ENCODE data around the gene PRSS16. TPM values are rescaled to one million over a fixed set of nuclear protein-coding genes. Genes with fewer than 3 reads are reported as not detected.
A peak's percentile ranks its signal among the peaks of the same experiment; 100 is the strongest.

The PRSS16 gene
- total RNA-seq, 1 donor from 2014 or later: 10.5 TPM

DNA sequence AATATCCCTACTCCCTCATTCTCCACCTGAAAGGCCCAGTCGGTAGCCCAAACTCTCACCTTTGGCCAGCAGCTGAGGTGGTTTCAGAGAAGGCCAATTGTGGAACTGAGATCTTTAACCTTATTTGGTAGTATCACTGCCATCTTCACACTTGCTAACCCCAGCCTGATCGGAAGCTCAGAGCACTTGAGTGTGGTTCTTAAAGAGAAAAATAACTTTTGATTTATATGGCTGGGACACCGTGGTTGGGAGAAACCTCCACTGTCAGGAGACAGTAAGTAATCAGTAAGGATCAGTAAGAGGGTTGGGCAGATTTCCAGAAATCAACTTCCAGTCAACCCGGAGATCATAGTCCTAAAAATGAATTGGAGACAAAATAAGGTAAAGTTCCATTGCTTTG, 22.8 kb upstream of the PRSS16 start:
- Mint-ChIP-seq H3K27me3 (peaks cover 21% of the 10 kb centered on the region), H3K4me1 (ENCODE audit: unreplicated experiment) (no peaks in the 10 kb centered on the region), H3K9me3 (no peaks in the 10 kb centered on the region), H3K4me3 (no peak overlapping the region), H3K36me3 (no peaks in the 10 kb centered on the region), H3K27ac (no peak overlapping the region)
- TF ChIP-seq, protein P1, sequence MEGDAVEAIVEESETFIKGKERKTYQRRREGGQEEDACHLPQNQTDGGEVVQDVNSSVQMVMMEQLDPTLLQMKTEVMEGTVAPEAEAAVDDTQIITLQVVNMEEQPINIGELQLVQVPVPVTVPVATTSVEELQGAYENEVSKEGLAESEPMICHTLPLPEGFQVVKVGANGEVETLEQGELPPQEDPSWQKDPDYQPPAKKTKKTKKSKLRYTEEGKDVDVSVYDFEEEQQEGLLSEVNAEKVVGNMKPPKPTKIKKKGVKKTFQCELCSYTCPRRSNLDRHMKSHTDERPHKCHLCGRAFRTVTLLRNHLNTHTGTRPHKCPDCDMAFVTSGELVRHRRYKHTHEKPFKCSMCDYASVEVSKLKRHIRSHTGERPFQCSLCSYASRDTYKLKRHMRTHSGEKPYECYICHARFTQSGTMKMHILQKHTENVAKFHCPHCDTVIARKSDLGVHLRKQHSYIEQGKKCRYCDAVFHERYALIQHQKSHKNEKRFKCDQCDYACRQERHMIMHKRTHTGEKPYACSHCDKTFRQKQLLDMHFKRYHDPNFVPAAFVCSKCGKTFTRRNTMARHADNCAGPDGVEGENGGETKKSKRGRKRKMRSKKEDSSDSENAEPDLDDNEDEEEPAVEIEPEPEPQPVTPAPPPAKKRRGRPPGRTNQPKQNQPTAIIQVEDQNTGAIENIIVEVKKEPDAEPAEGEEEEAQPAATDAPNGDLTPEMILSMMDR (conservative IDR thresholded peaks at IDR 0.05): no peak
- no peak for DNase-seq (ENCODE audit: extremely low spot score, unreplicated experiment)

DNA sequence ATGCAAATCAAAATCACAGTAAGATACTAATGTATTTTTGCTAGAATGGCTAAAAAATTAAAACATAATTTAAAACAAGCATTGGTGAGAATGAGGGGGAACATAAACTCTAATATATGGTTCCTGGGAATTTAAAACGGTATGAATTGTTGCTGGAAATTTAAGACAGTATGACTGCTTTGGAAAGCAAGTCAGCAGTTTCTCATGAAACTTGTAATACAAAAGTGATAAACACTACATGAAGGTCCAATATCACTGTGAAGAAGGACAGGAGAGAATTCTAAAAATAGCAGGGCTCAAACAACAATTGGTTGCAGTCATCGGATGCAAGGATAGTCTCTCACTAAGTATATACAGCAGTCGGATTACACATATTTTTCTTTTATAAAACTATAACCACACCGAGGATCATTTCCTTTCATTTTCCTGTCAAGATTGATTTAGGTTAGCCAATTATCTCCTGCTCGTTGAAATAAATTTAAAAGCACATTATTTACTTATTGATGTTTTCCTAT, 18.5 kb upstream of the PRSS16 start:
- TF ChIP-seq, protein P1 (conservative IDR thresholded peaks at IDR 0.05): no peak
- H3K4me1 Mint-ChIP-seq (ENCODE audit: unreplicated experiment): no peaks in the 10 kb centered on the region
- no peak overlapping the region for H3K27ac Mint-ChIP-seq
- peaks cover 46% of the 10 kb centered on the region for H3K27me3 Mint-ChIP-seq
- no peak for DNase-seq (ENCODE audit: extremely low spot score, unreplicated experiment)
- H3K36me3 Mint-ChIP-seq: peaks cover 3% of the 10 kb centered on the region
- no peak overlapping the region for H3K4me3 Mint-ChIP-seq
- H3K9me3 Mint-ChIP-seq: no peaks in the 10 kb centered on the region

DNA sequence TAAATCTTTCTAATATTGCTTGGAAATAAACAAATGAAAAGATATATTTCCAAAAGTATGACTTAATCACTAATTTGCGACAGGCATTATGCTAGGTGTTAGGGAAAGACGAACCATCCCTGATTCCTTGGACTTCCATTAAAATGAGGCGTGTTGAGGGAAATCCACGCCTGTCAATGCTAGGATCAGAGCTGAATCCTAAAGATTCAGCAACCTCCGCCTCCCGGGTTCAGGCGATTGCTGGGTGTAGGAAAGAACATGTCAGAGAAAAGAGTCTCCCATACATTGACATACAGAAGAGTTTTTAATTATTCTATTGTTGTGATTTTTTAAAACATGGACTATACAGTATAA, 16.8 kb upstream of the PRSS16 start:
- Mint-ChIP-seq H3K36me3 (peaks cover 3% of the 10 kb centered on the region), H3K9me3 (no peaks in the 10 kb centered on the region), H3K27me3 (peaks cover 50% of the 10 kb centered on the region), H3K4me3 (peak overlapping the region; percentile 80), H3K4me1 (ENCODE audit: unreplicated experiment) (peaks cover 5% of the 10 kb centered on the region), H3K27ac (peak overlapping the region; percentile 87)
- TF ChIP-seq, protein P1 (conservative IDR thresholded peaks at IDR 0.05): no peak
- no peak for DNase-seq (ENCODE audit: extremely low spot score, unreplicated experiment)

DNA sequence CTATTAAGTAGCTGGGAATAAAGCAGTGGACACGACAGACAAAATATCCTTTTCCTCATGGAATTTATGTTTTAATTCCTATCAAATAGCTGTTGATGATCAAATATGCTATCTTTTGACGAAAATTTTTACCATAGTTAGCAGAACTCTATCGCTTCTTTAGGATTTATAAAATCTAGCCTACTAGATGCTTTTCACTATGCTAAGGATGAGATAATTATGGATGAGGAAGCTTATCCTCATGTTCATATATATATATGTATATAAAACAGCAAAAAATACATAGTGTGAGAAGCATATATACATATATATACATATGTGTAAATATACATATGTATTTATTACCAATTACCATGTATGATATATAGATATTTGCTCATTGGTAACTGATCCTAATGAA, 12.9 kb upstream of the PRSS16 start:
- Mint-ChIP-seq H3K9me3 (no peaks in the 10 kb centered on the region), H3K27me3 (peaks cover 75% of the 10 kb centered on the region), H3K4me3 (peak overlapping the region; percentile 84), H3K27ac (no peak overlapping the region), H3K4me1 (ENCODE audit: unreplicated experiment) (peaks cover 12% of the 10 kb centered on the region), H3K36me3 (peaks cover 3% of the 10 kb centered on the region)
- DNase-seq (ENCODE audit: extremely low spot score, unreplicated experiment): no peak
- TF ChIP-seq, protein P1 (conservative IDR thresholded peaks at IDR 0.05): no peak

DNA sequence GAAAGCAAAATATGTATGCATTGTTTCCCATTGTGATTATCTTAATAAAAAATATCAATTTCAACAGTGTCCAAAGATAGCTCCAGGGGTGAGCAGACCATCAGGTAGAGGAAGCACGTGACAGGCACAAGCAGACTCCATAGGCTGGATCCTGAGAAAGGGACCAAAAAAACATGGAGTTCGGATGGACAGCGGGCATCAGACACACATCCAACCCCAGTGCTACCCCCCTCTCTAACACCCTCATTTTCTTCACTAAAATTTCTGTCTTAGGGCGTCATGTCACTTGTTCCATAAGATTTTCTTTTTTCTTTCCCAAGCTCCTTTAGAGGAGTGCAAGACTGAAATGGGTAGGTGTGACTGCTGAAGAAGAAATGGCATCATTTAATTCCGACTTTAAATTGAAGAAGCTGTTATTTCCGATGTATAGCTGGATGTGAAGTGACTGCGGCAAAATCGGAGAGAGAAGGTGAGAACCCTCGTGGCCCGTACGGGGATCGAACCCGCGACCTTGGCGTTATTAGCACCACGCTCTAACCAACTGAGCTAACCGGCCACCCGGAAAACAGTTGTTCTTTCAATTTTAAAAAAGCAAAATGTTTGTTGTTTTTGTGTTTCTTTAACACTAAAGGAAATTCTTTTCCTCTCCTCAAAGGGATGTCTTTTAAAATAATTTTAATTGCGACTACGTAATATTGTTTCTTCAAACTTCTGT, 10.3 kb upstream of the PRSS16 start:
- peak overlapping the region; percentile 58 for H3K27ac Mint-ChIP-seq
- no peaks in the 10 kb centered on the region for H3K9me3 Mint-ChIP-seq

More for the DNA sequence above, 10.3 kb upstream of the PRSS16 start:
- Mint-ChIP-seq H3K4me3 (peak overlapping the region; percentile 90), H3K27me3 (peaks cover 62% of the 10 kb centered on the region), H3K36me3 (peaks cover 3% of the 10 kb centered on the region), H3K4me1 (ENCODE audit: unreplicated experiment) (peaks cover 12% of the 10 kb centered on the region)
- DNase-seq (ENCODE audit: extremely low spot score, unreplicated experiment): no peak
- TF ChIP-seq, protein P1 (conservative IDR thresholded peaks at IDR 0.05): no peak
